Muscle layer of colon (tissue), 2 donors: ENCODE measurements around the gene UNC93B1.
"Not testable (repeated sequence)": the region's sequence is repeated elsewhere in the genome, so short reads cannot be mapped to it uniquely, and the experiment has no call there.

Experiments
- H3K27ac ChIP-seq: one replicate; pipeline ENCODE4 v1.7.0; 2013; ENCODE audit warnings: low read depth, mild to moderate bottlenecking, low read length, moderate library complexity
- H3K27me3 ChIP-seq, 2 donors: one replicate each; pipeline ENCODE4 v1.7.0; 2013; ENCODE audit warnings: low read length in 2 of 2, mild to moderate bottlenecking in 2 of 2; ENCODE audit not compliant: insufficient read depth in 2 of 2, control insufficient read depth in 1 of 2
- H3K36me3 ChIP-seq: one replicate; pipeline ENCODE4 v1.7.0; 2013; ENCODE audit warnings: mild to moderate bottlenecking, low read length; ENCODE audit not compliant: insufficient read depth
- H3K4me1 ChIP-seq: one replicate; pipeline ENCODE4 v1.7.0; 2013; ENCODE audit warnings: mild to moderate bottlenecking, low read length; ENCODE audit not compliant: insufficient read depth
- H3K4me3 ChIP-seq, 2 donors: one replicate each; pipeline ENCODE4 v1.7.0; 2013; ENCODE audit warnings: low read length in 2 of 2, low read depth in 1 of 2, mild to moderate bottlenecking in 1 of 2, moderate library complexity in 1 of 2
- H3K9ac ChIP-seq: one replicate; pipeline ENCODE4 v1.7.0; 2013; ENCODE audit warnings: low read length
- H3K9me3 ChIP-seq: one replicate; pipeline ENCODE4 v1.7.0; 2013; ENCODE audit warnings: mild to moderate bottlenecking, low read length
- donor health status: abdominal sarcoma.
- donor health status: Adenocarcinoma of cecum.

The UNC93B1 gene

DNA sequence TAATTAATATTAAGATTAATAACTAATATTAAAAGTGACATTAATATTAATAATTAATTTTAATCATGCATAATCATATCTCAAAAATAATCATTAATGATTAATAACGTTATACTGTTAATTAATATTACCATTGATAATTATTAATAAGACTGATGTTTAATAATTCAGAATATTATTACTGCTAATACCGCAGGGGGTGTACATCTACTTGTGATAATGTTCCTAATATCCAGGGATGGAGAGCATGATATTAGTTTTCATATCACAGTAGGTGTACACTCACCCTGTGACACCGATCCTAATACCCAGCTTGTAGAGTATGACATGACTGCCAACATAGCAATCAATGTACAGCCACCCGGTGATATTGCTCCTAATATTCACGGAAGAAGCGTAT, 18.6 kb downstream of the UNC93B1 start:
- not testable (repeated sequence) for H3K36me3 ChIP-seq, H3K27ac ChIP-seq, H3K4me1 ChIP-seq, H3K9me3 ChIP-seq, H3K9ac ChIP-seq, H3K4me3 ChIP-seq, H3K27me3 ChIP-seq

DNA sequence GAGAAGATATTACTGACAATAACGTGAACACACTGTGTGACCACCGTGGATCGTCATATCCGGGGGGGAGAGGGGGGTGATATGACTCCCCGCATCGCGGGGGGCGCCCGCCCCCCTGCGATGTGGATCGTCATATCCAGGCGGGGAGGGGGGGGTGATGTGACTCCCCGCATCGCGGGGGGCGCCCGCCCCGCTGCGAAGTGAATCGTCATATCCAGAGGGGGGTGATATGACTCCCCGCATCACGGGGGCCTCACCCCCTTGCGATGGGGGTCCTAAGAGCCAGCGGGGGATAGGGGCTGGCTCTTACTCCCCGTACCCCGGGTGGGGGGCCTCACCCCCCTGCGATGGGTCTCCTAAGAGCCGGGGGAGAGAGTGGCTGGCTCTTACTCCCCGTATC, 19.9 kb downstream of the UNC93B1 start:
- Histone ChIP-seq H3K27me3 (no peaks in the 10 kb centered on the region), H3K9ac (no peak overlapping the region), H3K27ac (no peak overlapping the region), H3K4me3 (no peak overlapping the region), H3K4me1 (no peaks in the 10 kb centered on the region), H3K36me3 (no peaks in the 10 kb centered on the region), H3K9me3 (no peaks in the 10 kb centered on the region)

DNA sequence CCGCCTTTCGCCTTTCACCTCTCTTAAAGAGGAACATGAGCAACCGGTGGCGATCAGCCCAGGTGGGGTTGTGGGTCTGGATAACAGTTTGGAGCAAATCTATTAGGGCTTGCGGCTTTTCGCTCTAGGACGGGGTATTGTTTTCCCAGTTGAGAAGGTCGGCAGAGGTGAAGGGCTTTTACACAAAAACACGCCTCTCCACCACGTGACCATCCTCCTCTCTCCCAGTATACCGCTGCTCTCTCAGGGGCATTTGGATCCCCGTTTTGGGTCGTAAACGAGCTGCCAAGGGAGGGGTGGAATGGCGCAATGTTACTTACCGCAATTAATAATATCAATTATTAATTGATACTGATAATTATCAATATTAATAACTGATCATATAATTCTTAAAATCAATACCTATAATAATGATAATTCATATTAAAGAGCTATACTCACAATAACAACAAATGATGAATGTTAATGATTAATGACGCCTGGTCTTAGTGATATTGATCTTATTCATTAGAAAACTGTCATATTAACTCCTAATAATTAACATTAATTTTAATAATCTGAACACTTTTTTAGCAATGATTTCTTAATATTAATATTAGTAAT, 21.5 kb downstream of the UNC93B1 start:
- not testable (repeated sequence) for H3K27ac ChIP-seq, H3K36me3 ChIP-seq, H3K9me3 ChIP-seq, H3K4me1 ChIP-seq, H3K4me3 ChIP-seq, H3K9ac ChIP-seq, H3K27me3 ChIP-seq

DNA sequence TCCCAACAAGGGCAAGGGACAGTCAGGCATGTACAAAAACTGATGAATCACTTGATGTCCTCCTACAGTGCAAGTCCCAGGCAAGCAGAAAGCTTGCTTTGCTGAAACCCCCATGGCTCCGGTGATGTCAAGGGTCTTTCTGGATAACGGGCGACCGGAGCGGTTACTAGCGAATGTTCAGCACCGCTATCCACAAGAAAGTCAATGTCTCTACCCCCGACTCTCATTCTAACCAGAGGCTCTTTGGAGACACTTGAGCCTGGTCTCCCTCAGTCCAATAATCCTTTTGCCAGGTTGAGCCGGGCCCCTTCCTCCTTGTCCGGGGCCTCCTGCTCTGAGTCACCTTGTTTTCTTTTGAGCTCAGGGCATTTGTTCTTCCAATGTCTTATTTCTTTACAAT, 22.7 kb downstream of the UNC93B1 start:
- not testable (repeated sequence) for H3K9me3 ChIP-seq, H3K4me1 ChIP-seq, H3K27ac ChIP-seq, H3K4me3 ChIP-seq, H3K9ac ChIP-seq, H3K27me3 ChIP-seq, H3K36me3 ChIP-seq

DNA sequence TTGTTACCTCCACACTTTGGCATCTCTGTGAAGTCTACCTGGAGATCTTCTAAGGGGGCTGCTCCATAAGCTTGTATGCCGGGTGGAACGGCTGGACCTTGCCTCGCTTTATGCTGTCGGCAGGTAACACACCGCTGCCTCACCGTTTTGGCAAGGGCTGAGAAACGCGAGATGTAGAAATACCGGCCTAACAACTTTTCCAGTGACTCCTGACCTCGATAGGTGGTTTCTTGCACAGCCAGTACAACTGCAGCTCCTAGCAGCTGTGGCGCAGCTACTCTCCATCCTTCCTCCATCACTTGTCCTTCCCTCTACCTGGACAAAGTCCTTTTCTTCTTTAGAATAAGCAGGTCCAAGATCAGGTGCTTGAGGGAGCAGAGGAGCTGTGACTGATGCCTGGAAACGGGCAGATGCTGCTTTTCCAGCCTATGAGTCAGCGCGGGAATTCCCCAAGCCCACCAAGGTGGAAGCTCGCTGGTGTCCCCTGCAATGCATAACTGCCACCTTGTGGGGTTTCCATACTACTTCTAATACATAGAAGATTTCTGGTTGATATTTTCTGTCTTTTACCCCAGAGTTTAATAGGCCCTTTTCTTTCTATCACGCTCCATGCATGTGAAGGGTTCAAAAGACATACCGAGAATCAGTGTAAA, 25.0 kb downstream of the UNC93B1 start:
- not testable (repeated sequence) for H3K27ac ChIP-seq, H3K9me3 ChIP-seq, H3K9ac ChIP-seq, H3K36me3 ChIP-seq, H3K4me3 ChIP-seq, H3K27me3 ChIP-seq, H3K4me1 ChIP-seq

DNA sequence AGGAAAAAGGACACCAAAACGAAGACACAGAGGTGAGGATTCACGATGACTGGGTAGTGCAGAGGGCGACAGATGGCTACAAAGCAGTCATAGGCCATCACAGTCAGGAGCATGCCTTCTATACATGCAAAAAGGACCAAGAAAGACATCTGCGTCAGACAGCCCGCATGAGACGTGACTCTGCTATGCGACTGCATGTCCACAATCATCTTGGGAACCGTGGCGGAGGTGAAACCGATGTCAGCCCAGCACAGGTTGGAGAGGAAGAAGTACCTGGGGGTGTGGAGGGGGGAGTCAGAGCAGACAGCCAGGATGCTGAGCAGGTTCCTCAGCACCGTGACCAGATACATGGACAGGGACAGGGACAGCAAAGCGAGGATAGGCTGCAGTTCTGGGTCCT, 29.2 kb downstream of the UNC93B1 start:
- not testable (repeated sequence) for H3K9ac ChIP-seq, H3K27me3 ChIP-seq, H3K27ac ChIP-seq

DNA sequence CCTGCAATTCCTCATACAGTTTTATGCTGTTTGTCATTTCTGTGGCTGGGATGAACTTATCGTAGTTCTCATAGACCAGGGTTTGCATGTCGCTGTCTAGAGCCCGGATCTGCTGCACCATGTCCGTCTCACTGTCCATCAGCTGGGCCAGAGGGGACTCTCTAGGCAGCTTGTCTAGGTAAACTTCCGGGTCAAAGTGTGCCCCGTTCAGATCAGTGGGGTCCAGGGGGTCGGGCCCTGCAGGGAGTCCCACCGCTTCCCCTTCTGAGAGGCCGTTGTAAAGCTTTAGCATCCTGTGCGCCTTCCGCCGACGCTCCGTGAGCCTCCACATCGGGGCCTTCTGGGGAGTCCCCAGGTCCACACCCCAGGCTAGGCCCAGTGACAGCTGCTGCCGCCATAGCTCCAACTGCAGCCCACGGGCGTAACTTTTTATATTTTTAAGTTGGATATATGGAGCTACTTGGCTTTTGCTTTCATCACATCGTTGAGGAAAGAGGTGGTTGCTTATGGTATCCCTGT, 38.0 kb downstream of the UNC93B1 start:
- H3K4me1 ChIP-seq, H3K27ac ChIP-seq, H3K36me3 ChIP-seq, H3K9ac ChIP-seq, H3K9me3 ChIP-seq, H3K4me3 ChIP-seq, H3K27me3 ChIP-seq: not testable (repeated sequence)

More for the DNA sequence above, 29.2 kb downstream of the UNC93B1 start:
- H3K9me3 ChIP-seq, H3K4me3 ChIP-seq, H3K36me3 ChIP-seq, H3K4me1 ChIP-seq: not testable (repeated sequence)

DNA sequence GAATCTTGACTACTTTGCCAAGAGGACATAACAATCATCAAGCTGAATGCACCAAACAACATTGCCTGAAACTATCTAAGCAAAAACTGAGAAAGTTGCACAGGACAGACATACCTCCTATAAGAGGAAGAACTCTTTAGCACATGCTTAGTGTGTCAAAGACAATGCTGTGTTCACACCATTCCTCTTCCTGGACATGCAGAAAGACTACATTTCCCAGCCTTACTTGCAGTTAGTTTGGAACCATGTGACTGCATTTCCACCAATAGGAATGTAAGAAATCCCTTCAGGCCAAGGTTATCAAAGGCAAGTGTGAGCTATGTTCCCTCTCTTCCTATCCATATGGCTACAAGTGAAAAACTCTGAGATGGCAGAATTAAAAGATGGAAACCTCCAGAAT, 39.2 kb downstream of the UNC93B1 start:
- not testable (repeated sequence) for H3K9ac ChIP-seq, H3K9me3 ChIP-seq, H3K36me3 ChIP-seq, H3K4me3 ChIP-seq, H3K4me1 ChIP-seq, H3K27ac ChIP-seq, H3K27me3 ChIP-seq

DNA sequence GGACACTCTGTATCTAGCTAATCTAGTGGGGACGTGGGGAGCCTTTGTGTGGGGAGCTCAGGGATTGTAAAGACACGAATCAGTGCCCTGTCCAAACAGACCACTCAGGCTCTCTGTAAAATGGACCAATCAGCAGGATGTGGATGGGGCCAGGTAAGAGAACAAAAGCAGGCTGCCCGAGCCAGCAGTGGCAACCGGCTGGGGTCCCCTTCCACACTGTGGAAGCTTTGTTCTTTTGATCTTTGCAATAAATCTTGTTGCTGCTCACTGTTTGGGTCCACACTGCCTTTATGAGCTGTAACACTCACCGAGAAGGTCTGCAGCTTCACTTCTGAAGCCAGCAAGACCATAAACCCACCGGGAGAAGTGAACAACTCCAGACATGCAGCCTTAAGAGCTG, 40.0 kb downstream of the UNC93B1 start:
- H3K4me1 ChIP-seq, H3K9me3 ChIP-seq, H3K36me3 ChIP-seq, H3K9ac ChIP-seq, H3K4me3 ChIP-seq, H3K27ac ChIP-seq, H3K27me3 ChIP-seq: not testable (repeated sequence)

DNA sequence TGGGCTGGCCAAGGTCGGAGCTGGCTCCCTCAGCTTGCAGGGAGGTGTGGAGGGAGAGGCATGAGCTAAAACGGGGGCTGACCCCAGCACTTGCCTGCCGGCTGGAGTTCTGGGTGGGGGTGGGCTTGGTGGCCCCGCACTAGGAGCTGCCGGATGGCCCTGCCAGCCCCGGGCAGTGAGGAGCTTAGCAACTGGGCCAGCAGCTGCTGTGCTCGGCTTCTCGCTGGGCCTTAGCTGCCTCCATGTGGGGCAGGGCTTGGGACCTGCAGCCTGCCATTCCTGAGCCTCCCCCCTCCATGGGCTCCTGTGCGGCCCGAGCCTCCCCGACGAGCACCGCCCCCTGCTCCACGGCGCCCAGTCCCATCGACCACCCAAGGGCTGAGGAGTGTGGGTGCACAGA, 40.7 kb downstream of the UNC93B1 start:
- not testable (repeated sequence) for H3K9ac ChIP-seq, H3K9me3 ChIP-seq, H3K27ac ChIP-seq, H3K36me3 ChIP-seq, H3K4me1 ChIP-seq, H3K4me3 ChIP-seq, H3K27me3 ChIP-seq

DNA sequence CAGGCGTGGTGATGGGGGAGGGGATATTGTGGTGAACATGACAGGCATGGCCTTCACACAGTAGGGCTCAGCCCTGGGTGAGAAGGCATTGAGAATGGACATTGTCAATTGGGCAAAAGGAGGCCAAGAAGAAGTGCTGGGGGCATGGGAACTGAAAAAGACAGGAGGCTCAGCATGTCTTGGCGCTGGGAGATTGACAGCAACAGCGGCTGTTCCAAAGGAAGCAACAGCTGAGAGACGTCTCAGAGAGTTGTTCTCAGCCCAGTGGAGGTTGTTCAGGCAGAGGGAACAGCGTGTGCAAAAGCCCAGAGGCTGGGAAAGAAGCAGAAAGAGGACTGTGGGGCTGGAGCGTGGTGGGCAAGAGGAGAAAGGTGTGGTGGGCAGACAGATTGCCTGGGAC, 47.7 kb downstream of the UNC93B1 start:
- H3K27ac ChIP-seq, H3K27me3 ChIP-seq, H3K36me3 ChIP-seq, H3K9ac ChIP-seq, H3K4me3 ChIP-seq, H3K9me3 ChIP-seq, H3K4me1 ChIP-seq: not testable (repeated sequence)

DNA sequence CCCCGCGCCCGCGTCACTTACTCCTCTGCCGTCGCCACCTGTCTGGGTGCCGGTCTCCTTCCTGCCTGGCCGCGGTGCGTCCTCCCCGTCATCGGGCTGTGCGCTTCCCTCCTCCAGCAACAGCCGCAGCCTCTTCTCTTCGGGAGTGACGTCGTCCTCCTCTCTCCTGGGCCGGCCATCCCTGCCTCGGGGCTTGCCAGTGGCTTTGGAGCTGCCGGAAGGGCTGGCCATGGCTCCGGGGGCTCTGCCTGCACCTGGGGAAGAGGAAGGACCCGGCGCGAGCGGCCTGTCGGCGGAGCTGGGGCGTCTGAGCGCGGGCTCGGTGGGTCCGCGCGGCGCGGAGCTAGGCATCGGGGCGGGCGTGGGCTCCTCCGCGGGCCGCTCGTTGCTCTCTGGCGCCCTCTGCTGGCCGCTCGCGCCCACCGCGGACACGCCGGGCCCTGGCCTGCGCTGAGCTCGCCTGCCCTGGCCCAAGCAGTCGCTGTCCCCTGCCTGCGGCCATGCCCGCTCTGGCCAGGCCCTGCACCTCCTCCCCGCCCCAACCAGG, 48.4 kb downstream of the UNC93B1 start:
- H3K9ac ChIP-seq, H3K27me3 ChIP-seq, H3K4me1 ChIP-seq, H3K36me3 ChIP-seq, H3K9me3 ChIP-seq, H3K27ac ChIP-seq: not testable (repeated sequence)
- peak overlapping the region; percentile 41 to 47 for H3K4me3 ChIP-seq
